Endodermal cell (in vitro differentiated cells): ENCODE data around the gene PRUNE2. TPM values are rescaled to one million over a fixed set of nuclear protein-coding genes. Genes with fewer than 3 reads are reported as not detected.

Experiments
- DNase-seq: peaks from one replicate; pipeline ENCODE4 v3.0.0-alpha.2; 2017
- H3K27ac ChIP-seq: 2 replicates; pipeline ENCODE4 v1.5.1; 2013; ENCODE audit warnings: mild to moderate bottlenecking, low read depth, low read length, moderate library complexity
- H3K27me3 ChIP-seq: 2 replicates; pipeline ENCODE4 v1.6.1; 2013; ENCODE audit warnings: mild to moderate bottlenecking, low read length, moderate library complexity; ENCODE audit not compliant: insufficient read depth, control insufficient read depth, poor library complexity, severe bottlenecking
- H3K36me3 ChIP-seq: 2 replicates; pipeline ENCODE4 v1.7.0; 2013; ENCODE audit warnings: mild to moderate bottlenecking, low read length, moderate library complexity; ENCODE audit not compliant: control insufficient read depth, insufficient read depth
- H3K4me1 ChIP-seq: one replicate; pipeline ENCODE4 v1.7.0; 2013; ENCODE audit warnings: low read length; ENCODE audit not compliant: control insufficient read depth, insufficient read depth
- H3K4me3 ChIP-seq: 2 replicates; pipeline ENCODE4 v1.5.1; 2013; ENCODE audit warnings: mild to moderate bottlenecking, low read length, moderate library complexity
- H3K9ac ChIP-seq: 2 replicates; pipeline ENCODE4 v1.6.1; 2013; ENCODE audit warnings: mild to moderate bottlenecking, low read length, moderate library complexity; ENCODE audit not compliant: poor library complexity, severe bottlenecking; ENCODE audit errors: extremely low read depth
- H3K9me3 ChIP-seq: 2 replicates; pipeline ENCODE4 v1.6.1; 2013; ENCODE audit warnings: mild to moderate bottlenecking, low read length, moderate library complexity; ENCODE audit not compliant: control insufficient read depth
- H3K27ac Mint-ChIP-seq: 2 replicates; pipeline ENCODE4 v1.8.0; 2020; ENCODE audit warnings: mixed read lengths
- H3K27me3 Mint-ChIP-seq: 2 replicates; pipeline ENCODE4 v1.8.0; 2021; ENCODE audit warnings: mild to moderate bottlenecking, mixed read lengths; ENCODE audit not compliant: insufficient read depth
- H3K36me3 Mint-ChIP-seq: 2 replicates; pipeline ENCODE4 v1.8.0; 2020; ENCODE audit warnings: low read depth, mixed read lengths
- H3K4me1 Mint-ChIP-seq: 2 replicates; pipeline ENCODE4 v1.8.0; 2020; ENCODE audit warnings: mixed read lengths
- H3K4me3 Mint-ChIP-seq: 2 replicates; pipeline ENCODE4 v1.8.0; 2020; ENCODE audit warnings: mild to moderate bottlenecking, moderate library complexity, mixed read lengths
- H3K9me3 Mint-ChIP-seq: 2 replicates; pipeline ENCODE4 v1.8.0; 2020; ENCODE audit warnings: mild to moderate bottlenecking, mixed read lengths
- WGBS, 2 experiments: methylation state at CpG; one replicate each; pipeline versions ENCODE4 v1.1.5 to v1.1.7; 2013; ENCODE audit warnings: missing lambda C conversion rate in 2 of 2, mixed read lengths in 1 of 2; ENCODE audit not compliant: insufficient coverage in 1 of 2, insufficient read length in 1 of 2; 5-methylcytosine and 5-hydroxymethylcytosine counted together
- total RNA-seq, 2 donors: library from RNA; stranded (reverse); fragmentation: NEBNext Ultra II Directional in 1 of 2; extraction: Animal tissue kit (Norgen Biotek cat#: 25700) in 1 of 2; gene quantifications; 2 replicates in 1 of 2; 3 replicates in 1 of 2; pipeline ENCODE4 v1.2.1, GENCODE V29; 2021
- TF ChIP-seq, protein P1 (sequence below): fragments of 200-600 bp; sonication (generic); conservative IDR thresholded peaks from 2 replicates; pipeline ENCODE4 v1.5.0; 2021; ENCODE audit warnings: antibody characterized with exemption, mild to moderate bottlenecking

PRUNE2 gene
- total RNA-seq, 2 donors from 2014 or later = 4.1 to 6.8 TPM

DNA sequence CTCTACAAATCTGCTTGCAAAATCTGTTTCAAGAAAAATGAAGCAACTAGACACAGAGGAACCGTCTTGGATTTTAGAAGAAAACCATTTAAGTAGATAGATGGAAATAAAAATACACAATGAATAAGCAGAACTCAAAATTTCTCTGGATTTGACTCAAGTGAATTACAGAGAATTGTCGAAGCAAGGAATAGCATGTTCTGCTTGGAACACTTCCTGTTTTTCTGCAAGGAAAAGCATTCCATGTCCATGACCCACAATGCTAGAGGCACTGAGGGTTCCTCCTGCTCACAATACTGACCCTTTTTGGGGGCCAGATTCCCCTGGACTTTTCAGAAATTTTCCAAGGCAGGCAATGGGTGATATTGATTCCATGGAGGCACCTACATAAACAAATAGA, 29.8 kb downstream of the PRUNE2 start:
- Mint-ChIP-seq H3K36me3 (no peaks in the 10 kb centered on the region), H3K4me3 (no peak overlapping the region), H3K27me3 (no peaks in the 10 kb centered on the region), H3K9me3 (no peaks in the 10 kb centered on the region), H3K27ac (no peak overlapping the region), H3K4me1 (peaks cover 13% of the 10 kb centered on the region)
- no peak overlapping the region for H3K4me3 ChIP-seq
- H3K9me3 ChIP-seq = no peaks in the 10 kb centered on the region
- no peak for DNase-seq
- no peaks in the 10 kb centered on the region for H3K27me3 ChIP-seq
- 82 to 90% methylated on average over 1 to 2 of the region's 2 CpGs for WGBS, 2 experiments
- H3K36me3 ChIP-seq = no peaks in the 10 kb centered on the region
- H3K27ac ChIP-seq = no peak overlapping the region
- H3K4me1 ChIP-seq = no peaks in the 10 kb centered on the region
- TF ChIP-seq, protein P1, sequence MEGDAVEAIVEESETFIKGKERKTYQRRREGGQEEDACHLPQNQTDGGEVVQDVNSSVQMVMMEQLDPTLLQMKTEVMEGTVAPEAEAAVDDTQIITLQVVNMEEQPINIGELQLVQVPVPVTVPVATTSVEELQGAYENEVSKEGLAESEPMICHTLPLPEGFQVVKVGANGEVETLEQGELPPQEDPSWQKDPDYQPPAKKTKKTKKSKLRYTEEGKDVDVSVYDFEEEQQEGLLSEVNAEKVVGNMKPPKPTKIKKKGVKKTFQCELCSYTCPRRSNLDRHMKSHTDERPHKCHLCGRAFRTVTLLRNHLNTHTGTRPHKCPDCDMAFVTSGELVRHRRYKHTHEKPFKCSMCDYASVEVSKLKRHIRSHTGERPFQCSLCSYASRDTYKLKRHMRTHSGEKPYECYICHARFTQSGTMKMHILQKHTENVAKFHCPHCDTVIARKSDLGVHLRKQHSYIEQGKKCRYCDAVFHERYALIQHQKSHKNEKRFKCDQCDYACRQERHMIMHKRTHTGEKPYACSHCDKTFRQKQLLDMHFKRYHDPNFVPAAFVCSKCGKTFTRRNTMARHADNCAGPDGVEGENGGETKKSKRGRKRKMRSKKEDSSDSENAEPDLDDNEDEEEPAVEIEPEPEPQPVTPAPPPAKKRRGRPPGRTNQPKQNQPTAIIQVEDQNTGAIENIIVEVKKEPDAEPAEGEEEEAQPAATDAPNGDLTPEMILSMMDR = no peak
- H3K9ac ChIP-seq = no peak overlapping the region

DNA sequence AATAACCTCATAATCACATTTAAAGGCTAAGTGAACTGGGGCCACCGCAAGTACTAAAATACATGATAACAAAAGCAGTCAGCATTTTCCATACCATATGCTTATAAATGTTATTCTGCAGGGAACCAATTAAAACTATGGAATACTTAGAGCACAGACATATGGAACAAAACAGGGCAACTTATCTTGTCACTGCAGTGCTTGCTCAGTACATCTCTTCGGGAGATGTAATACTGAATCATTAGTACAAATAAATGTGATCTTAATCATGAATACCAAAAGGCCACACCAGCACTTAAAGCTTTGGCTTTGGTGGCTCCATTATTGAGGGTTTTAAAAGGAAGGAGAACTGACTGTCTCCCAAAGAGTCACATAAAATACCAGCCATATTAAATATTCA, 32.1 kb downstream of the PRUNE2 start:
- 84% methylated on average over 2 of the region's 2 CpGs; no CpG with 5 or more reads in 1 of the 2 experiments for WGBS, 2 experiments
- no peak overlapping the region for H3K27ac ChIP-seq
- no peaks in the 10 kb centered on the region for H3K9me3 ChIP-seq
- no peak overlapping the region for H3K4me3 ChIP-seq
- H3K9me3 Mint-ChIP-seq = no peaks in the 10 kb centered on the region
- no peaks in the 10 kb centered on the region for H3K27me3 Mint-ChIP-seq
- no peak overlapping the region for H3K27ac Mint-ChIP-seq
- H3K36me3 ChIP-seq = no peaks in the 10 kb centered on the region
- no peaks in the 10 kb centered on the region for H3K4me1 ChIP-seq
- no peak overlapping the region for H3K9ac ChIP-seq
- TF ChIP-seq, protein P1 = no peak
- no peaks in the 10 kb centered on the region for H3K36me3 Mint-ChIP-seq
- no peak for DNase-seq
- H3K4me3 Mint-ChIP-seq = no peak overlapping the region
- no peaks in the 10 kb centered on the region for H3K27me3 ChIP-seq
- H3K4me1 Mint-ChIP-seq = peaks cover 15% of the 10 kb centered on the region

DNA sequence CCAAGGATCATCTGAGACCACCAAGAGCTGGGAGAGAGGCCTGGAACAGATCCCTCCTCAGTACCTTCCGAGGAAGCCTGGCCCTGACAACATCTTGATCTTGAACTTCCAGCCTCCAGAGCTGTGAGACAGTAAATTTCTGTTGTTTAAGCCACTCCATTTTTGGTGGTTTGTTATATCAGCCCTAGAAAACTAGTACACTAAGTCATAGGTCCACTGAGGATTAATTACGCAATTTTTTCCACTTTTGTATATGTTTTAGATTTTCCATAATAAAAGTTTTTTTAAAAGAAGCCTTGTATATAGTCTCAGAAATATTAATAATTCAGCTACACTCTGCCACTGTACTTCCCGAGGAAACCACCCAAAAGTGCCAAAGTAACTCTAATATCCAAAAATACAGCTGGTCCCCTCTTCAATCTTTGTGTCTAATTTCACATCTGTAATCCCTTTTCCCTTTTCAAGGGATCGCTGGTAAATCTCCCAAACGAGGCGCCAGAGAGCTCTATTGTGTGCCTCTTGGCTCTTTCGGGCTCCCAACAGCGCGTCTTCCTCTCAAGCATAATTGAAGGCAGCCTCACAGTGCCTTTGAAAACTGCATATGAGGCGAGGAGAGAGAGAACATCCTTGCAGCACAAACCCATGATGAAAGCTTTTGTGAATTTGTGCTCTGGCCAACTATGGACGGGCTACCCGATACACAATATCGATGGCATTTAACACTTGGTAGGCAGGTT, 32.7 kb downstream of the PRUNE2 start:
- Histone ChIP-seq H3K36me3 (no peaks in the 10 kb centered on the region), H3K4me1 (no peaks in the 10 kb centered on the region), H3K9ac (no peak overlapping the region), H3K4me3 (no peak overlapping the region), H3K27ac (no peak overlapping the region), H3K9me3 (no peaks in the 10 kb centered on the region), H3K27me3 (no peaks in the 10 kb centered on the region)
- Mint-ChIP-seq H3K36me3 (no peaks in the 10 kb centered on the region), H3K9me3 (no peaks in the 10 kb centered on the region), H3K4me3 (no peak overlapping the region), H3K4me1 (peaks cover 15% of the 10 kb centered on the region), H3K27me3 (no peaks in the 10 kb centered on the region), H3K27ac (no peak overlapping the region)
- WGBS, 2 experiments = 16 to 34% methylated on average over 10 to 13 of the region's 13 CpGs
- peak; percentile 86 for DNase-seq
- TF ChIP-seq, protein P1 = peak; percentile 42
